Transverse colon (tissue), 4 donors: ENCODE data around the gene TP53I11. TPM values are rescaled to one million over a fixed set of nuclear protein-coding genes. Genes with fewer than 3 reads are reported as not detected.
A peak's percentile ranks its signal among the peaks of the same experiment; 100 is the strongest.

Experiments
- DNase-seq: peaks from one replicate; pipeline ENCODE4 v3.0.0-alpha.2; 2019
- H3K27ac ChIP-seq, 4 donors: fragments of 200-600 bp; sonication (generic); 2 replicates each; pipeline ENCODE4 v1.5.1; 2016 to 2018; ENCODE audit warnings: inconsistent platforms in 4 of 4
- H3K27me3 ChIP-seq: fragments of 200-600 bp; sonication (generic); 2 replicates; pipeline ENCODE4 v1.5.1; 2017; ENCODE audit warnings: inconsistent platforms
- H3K36me3 ChIP-seq, 4 donors: fragments of 200-600 bp; sonication (generic); 2 replicates each; pipeline ENCODE4 v1.5.1; 2017 to 2019; ENCODE audit warnings: inconsistent platforms in 4 of 4
- H3K4me1 ChIP-seq, 4 donors: fragments of 200-600 bp; sonication (generic); 2 replicates each; pipeline ENCODE4 v1.5.1; 2017 to 2020; ENCODE audit warnings: inconsistent platforms in 4 of 4
- H3K4me3 ChIP-seq, 4 donors: fragments of 200-600 bp; sonication (generic); 1 replicate in 1 of 4; 2 replicates in 3 of 4; pipeline versions ENCODE4 v1.5.1 to v1.6.1; 2017 to 2019; ENCODE audit warnings: inconsistent platforms in 4 of 4
- H3K9me3 ChIP-seq, 2 donors: fragments of 200-600 bp; sonication (generic); 2 replicates each; pipeline ENCODE4 v1.5.1; 2017 to 2019; ENCODE audit warnings: inconsistent platforms in 2 of 2
- EP300 ChIP-seq: sonication (generic); formaldehyde crosslinking; IDR thresholded peaks from one replicate; pipeline ENCODE4 v1.6.1; 2017; ENCODE audit warnings: antibody characterized with exemption, low read depth
- POLR2A ChIP-seq: fragments of 450-650 bp; IDR thresholded peaks from one replicate; pipeline ENCODE4 v1.6.1; 2016; ENCODE audit warnings: antibody characterized with exemption, mild to moderate bottlenecking, moderate library complexity
- POLR2AphosphoS5 ChIP-seq, 3 donors: sonication (generic); formaldehyde crosslinking; IDR thresholded peaks; one replicate each; pipeline ENCODE4 v1.6.1; 2016; ENCODE audit warnings: antibody characterized with exemption in 3 of 3
- WGBS, 2 donors: methylation state at CpG; one replicate each; pipeline ENCODE4 v1.1.5; 2018; ENCODE audit warnings: low coverage in 1 of 2; 5-methylcytosine and 5-hydroxymethylcytosine counted together
- in situ Hi-C, 4 donors: fragments of 200-750 bp; cut with MboI; loops; one replicate each; pipeline versions ENCODE4 v1.15.0 to v1.15.1; 2017; ENCODE audit warnings: low sequenced_read_pairs in 3 of 4, low pct_ligation_motif_present in 1 of 4, low pct_unique_long_range_greater_than_20kb in 1 of 4
- intact Hi-C: fragments of 100-400 bp; cut with DNase I; formaldehyde crosslinking; loops from one replicate; pipeline ENCODE4 v1.15.1; 2023; ENCODE audit warnings: low total_unique reads
- total RNA-seq, 4 donors: library from RNA; depleted of rRNA; stranded (reverse); fragments of >200 nt; gene quantifications; one replicate each; pipeline ENCODE4 v1.1.0, GENCODE V29; 2016
- TF ChIP-seq, protein P1 (sequence below), 5 experiments: fragments of 200-600 bp in 3 of 5; fragments of 450-650 bp in 2 of 5; sonication (generic) in 3 of 5; IDR thresholded peaks; 1 replicate in 2 of 5; 2 replicates in 3 of 5; pipeline ENCODE4 v1.5.1; 2016 to 2017; ENCODE audit warnings: antibody characterized with exemption in 5 of 5, inconsistent platforms in 3 of 5, mild to moderate bottlenecking in 2 of 5, moderate library complexity in 1 of 5

Gene TP53I11
- total RNA-seq, 4 donors from 2014 or later: 41.5 to 90.0 (median 56.4) TPM

DNA sequence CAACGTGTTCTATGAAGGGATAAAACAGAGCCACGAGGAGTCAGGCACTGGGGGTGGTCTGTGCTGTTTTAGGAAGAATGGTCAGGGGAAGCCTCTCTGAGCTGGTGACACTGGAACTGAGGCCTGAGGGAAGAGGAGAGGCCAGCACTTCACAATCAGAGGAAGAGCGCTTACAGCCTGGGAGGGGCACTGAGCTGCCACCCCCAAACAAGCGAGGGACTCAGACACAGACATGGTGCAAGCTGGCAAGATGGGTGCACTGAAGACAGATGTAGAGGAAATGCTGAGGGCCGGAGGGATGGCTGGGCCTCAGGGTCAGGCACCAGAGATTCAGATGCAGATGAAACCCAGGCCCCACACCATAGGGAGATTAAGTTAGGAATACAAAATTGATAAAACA lies 40.0 kb upstream of the TP53I11 start:
- Histone ChIP-seq H3K4me3 (no peak overlapping the region), H3K4me1 (peaks cover 0 to 4% (median 0%) of the 10 kb centered on the region in 4 donors), H3K36me3 (no peaks in the 10 kb centered on the region), H3K9me3 (no peaks in the 10 kb centered on the region), H3K27ac (no peak overlapping the region), H3K27me3 (no peaks in the 10 kb centered on the region)
- 82 to 94% methylated on average over 3 to 5 of the region's 5 CpGs for WGBS, 2 donors
- intact Hi-C loops: no loop called here
- no peak for DNase-seq
- TF ChIP-seq, protein P1, sequence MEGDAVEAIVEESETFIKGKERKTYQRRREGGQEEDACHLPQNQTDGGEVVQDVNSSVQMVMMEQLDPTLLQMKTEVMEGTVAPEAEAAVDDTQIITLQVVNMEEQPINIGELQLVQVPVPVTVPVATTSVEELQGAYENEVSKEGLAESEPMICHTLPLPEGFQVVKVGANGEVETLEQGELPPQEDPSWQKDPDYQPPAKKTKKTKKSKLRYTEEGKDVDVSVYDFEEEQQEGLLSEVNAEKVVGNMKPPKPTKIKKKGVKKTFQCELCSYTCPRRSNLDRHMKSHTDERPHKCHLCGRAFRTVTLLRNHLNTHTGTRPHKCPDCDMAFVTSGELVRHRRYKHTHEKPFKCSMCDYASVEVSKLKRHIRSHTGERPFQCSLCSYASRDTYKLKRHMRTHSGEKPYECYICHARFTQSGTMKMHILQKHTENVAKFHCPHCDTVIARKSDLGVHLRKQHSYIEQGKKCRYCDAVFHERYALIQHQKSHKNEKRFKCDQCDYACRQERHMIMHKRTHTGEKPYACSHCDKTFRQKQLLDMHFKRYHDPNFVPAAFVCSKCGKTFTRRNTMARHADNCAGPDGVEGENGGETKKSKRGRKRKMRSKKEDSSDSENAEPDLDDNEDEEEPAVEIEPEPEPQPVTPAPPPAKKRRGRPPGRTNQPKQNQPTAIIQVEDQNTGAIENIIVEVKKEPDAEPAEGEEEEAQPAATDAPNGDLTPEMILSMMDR (IDR thresholded peaks at IDR 0.05): no peak
- TF ChIP-seq POLR2AphosphoS5 (IDR thresholded peaks at IDR 0.05) (no peak), POLR2A (no peak), EP300 (no peak)
- in situ Hi-C loops: no loop called here

DNA sequence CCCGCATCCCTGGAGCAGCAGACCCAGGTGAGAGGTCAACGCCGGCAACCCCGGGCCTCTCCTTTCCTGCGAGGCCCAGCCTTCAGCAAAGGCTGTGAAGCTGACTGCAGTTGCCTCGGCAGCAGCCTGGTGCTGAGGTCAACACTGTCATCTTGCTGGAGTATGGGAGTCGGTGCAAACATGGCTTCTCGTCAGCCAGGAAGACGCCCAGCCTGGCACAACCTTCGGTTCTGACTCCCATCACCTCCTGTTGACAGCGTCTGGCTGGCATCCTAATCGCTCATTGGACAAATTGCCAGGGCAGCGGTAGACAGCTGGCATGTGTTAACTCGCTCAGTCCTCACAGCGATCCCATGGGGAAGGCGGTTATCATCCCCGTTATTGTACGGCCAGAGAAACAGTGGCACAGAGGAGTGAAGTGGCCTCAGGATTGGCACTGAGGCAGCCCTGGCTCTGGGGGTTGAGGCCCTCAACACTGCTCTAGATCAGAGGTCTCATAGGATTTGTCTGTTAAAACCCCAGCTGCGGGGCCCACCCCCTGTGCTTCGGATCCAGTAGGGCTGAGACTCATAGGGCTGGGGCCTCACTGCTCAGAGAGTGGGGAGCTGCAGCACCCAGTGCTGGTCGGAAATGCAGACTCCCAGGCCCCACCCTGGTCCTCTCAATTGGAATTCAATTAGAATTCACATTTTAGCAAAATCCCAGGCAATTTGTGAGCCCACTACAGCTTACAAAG lies 39.3 kb upstream of the TP53I11 start:
- in situ Hi-C loops: no loop called here

DNA sequence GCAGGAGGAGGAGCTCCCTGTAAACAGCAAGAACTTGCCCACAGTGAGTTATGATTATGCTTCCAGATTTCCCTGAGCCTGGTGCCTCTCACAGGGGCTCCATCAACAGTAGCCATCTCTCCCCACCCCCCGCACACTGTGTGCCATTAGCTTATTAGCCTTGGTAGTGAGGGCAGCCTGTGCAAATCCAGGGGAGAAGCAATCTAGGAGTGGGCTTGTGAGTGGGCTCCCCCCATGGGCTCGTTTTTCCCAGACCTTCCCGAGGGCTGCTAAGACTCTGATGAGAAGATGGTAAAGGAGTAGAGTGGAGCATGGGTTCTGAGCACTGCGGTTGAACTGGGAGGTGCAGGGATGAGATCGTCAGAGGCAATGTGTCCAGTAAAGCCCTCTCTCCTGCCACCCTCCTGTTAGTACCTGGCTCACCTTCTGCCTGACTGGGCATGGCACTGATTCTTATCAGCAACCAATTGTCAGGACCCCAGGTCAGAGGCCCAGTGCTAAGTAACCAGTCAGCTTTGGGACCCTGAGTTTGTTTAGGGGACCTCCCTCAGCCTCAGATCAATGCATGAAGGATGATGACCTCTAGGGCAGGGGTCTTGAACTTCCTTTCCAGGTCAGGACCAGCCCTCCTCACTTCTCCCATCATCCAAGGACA lies 38.4 kb upstream of the TP53I11 start:
- H3K9me3 ChIP-seq: no peaks in the 10 kb centered on the region
- in situ Hi-C loops: no loop called here
- H3K4me1 ChIP-seq: peaks cover 0 to 4% (median 0%) of the 10 kb centered on the region in 4 donors
- intact Hi-C loops: no loop called here
- H3K4me3 ChIP-seq: no peak overlapping the region
- H3K36me3 ChIP-seq: no peaks in the 10 kb centered on the region
- no peak overlapping the region for H3K27ac ChIP-seq
- H3K27me3 ChIP-seq: no peaks in the 10 kb centered on the region
- TF ChIP-seq, protein P1 (IDR thresholded peaks at IDR 0.05): no peak
- TF ChIP-seq EP300 (no peak), POLR2A (no peak), POLR2AphosphoS5 (IDR thresholded peaks at IDR 0.05) (no peak)
- DNase-seq: no peak
- 78% methylated on average over 5 of the region's 5 CpGs; no CpG with 5 or more reads in 1 of the 2 donors for WGBS, 2 donors

More for the DNA sequence above, 39.3 kb upstream of the TP53I11 start:
- DNase-seq: no peak
- Histone ChIP-seq H3K4me1 (peaks cover 0 to 4% (median 0%) of the 10 kb centered on the region in 4 donors), H3K4me3 (no peak overlapping the region), H3K9me3 (no peaks in the 10 kb centered on the region), H3K27me3 (no peaks in the 10 kb centered on the region), H3K36me3 (no peaks in the 10 kb centered on the region), H3K27ac (no peak overlapping the region)
- intact Hi-C loops: no loop called here
- WGBS, 2 donors: 79% methylated on average over 20 of the region's 21 CpGs; no CpG with 5 or more reads in 1 of the 2 donors
- TF ChIP-seq POLR2A (no peak), POLR2AphosphoS5 (IDR thresholded peaks at IDR 0.05) (peak; percentile 8 to 70 (median 58))

DNA sequence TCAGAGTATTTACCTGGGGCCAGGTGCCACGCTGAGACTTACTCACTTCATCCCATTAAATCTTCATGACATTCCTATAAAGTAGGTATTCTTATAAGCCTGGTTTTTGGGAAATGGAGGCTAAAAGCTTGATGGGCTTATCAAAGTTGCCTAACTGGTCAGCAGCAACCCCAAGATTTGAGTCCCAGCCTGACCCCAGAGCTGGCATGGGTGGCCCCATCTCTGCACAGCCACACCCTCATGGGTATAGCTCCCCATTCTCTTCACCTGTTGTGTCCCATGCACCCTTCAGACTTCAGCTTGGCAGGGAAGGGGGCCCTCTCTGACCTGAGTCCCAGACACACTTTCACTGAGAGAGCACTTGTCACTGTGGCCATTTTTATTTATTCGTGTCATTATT lies 37.4 kb upstream of the TP53I11 start:
- no peak for DNase-seq
- in situ Hi-C loops: no loop called here
- no peaks in the 10 kb centered on the region for H3K36me3 ChIP-seq
- H3K9me3 ChIP-seq: no peaks in the 10 kb centered on the region
- intact Hi-C loops: no loop called here
- H3K4me3 ChIP-seq: no peak overlapping the region
- WGBS, 2 donors: 82 to 86% methylated on average over 1 to 2 of the region's 2 CpGs
- H3K27me3 ChIP-seq: no peaks in the 10 kb centered on the region
- no peak for TF ChIP-seq POLR2AphosphoS5 (IDR thresholded peaks at IDR 0.05)
- TF ChIP-seq EP300: no peak
- TF ChIP-seq, protein P1 (IDR thresholded peaks at IDR 0.05): no peak
- TF ChIP-seq POLR2A: no peak
- no peak overlapping the region for H3K27ac ChIP-seq
- peaks cover 0 to 4% (median 0%) of the 10 kb centered on the region in 4 donors for H3K4me1 ChIP-seq
